KMS-11 (cell line): ENCODE measurements around the gene KLF7.

ENCODE experiments used
- H2AFZ ChIP-seq: fragments of 200-600 bp; sonication (generic); 2 replicates; pipeline ENCODE4 v1.6.1; 2016; ENCODE audit warnings: antibody characterized with exemption, mixed run types, low read depth
- H3K27ac ChIP-seq: fragments of 200-600 bp; sonication (generic); 2 replicates; pipeline ENCODE4 v1.6.1; 2016; ENCODE audit warnings: mild to moderate bottlenecking, mixed run types
- H3K27me3 ChIP-seq: fragments of 200-600 bp; sonication (generic); 2 replicates; pipeline ENCODE4 v1.6.1; 2017; ENCODE audit warnings: mild to moderate bottlenecking, low read depth, mixed run types, moderate library complexity; ENCODE audit not compliant: insufficient read depth
- H3K36me3 ChIP-seq: fragments of 200-600 bp; sonication (generic); 2 replicates; pipeline ENCODE4 v1.6.1; 2017; ENCODE audit warnings: mild to moderate bottlenecking, mixed run types; ENCODE audit not compliant: insufficient read depth
- H3K4me1 ChIP-seq: fragments of 200-600 bp; sonication (generic); 2 replicates; pipeline ENCODE4 v1.6.1; 2016; ENCODE audit warnings: mild to moderate bottlenecking, low read depth, mixed run types; ENCODE audit not compliant: poor library complexity, severe bottlenecking
- H3K4me2 ChIP-seq: fragments of 200-600 bp; sonication (generic); 2 replicates; pipeline ENCODE4 v1.7.0; 2016; ENCODE audit warnings: mild to moderate bottlenecking, mixed run types
- H3K4me3 ChIP-seq: fragments of 200-600 bp; sonication (generic); IDR thresholded peaks from 2 replicates; pipeline ENCODE4 v1.6.1; 2017; ENCODE audit warnings: low read depth, low read length, mixed read lengths; ENCODE audit not compliant: insufficient read depth
- H3K79me2 ChIP-seq: fragments of 200-600 bp; sonication (generic); 2 replicates; pipeline ENCODE4 v1.6.1; 2016; ENCODE audit warnings: low read depth, mixed run types; ENCODE audit not compliant: insufficient read depth
- H3K9ac ChIP-seq: fragments of 200-600 bp; sonication (generic); 2 replicates; pipeline ENCODE4 v1.6.1; 2016; ENCODE audit warnings: mild to moderate bottlenecking, mixed run types
- H4K20me1 ChIP-seq: fragments of 200-600 bp; sonication (generic); 2 replicates; pipeline ENCODE4 v1.6.1; 2016; ENCODE audit warnings: mild to moderate bottlenecking, mixed run types; ENCODE audit not compliant: insufficient read depth
- CTCF ChIP-seq: fragments of 200-600 bp; sonication (generic); conservative IDR thresholded peaks from 2 replicates; pipeline ENCODE4 v1.6.1; 2017; ENCODE audit warnings: low read depth, mild to moderate bottlenecking, antibody characterized with exemption, low read length, moderate library complexity, mixed read lengths

The KLF7 gene

DNA sequence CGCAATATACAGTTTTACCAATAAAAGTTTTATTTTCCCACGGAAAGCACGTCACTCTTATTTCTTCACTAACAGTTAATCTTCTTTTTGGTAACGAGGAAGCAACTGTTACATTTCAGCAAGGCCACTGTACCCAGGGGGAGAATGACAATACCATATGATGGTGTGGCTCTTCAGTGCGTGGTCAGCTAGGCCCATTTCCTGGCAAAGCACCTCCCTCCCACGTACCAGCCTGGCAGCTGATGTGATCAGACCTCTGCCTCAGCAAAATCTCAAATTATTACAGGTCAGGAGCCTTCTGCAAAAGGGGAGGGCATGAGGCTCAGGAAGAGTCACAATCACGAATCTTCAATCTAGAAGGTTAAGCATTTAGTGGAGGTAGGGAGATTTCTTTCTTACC is 55.4 kb downstream of the KLF7 start:
- no peaks in the 10 kb centered on the region for H3K79me2 ChIP-seq
- no peaks in the 10 kb centered on the region for H3K36me3 ChIP-seq
- no peak overlapping the region for H2AFZ ChIP-seq
- H3K4me1 ChIP-seq, result no peaks in the 10 kb centered on the region
- H4K20me1 ChIP-seq, result no peaks in the 10 kb centered on the region
- no peak overlapping the region for H3K27ac ChIP-seq
- TF ChIP-seq CTCF, result no peak
- H3K4me2 ChIP-seq, result no peak overlapping the region
- H3K27me3 ChIP-seq, result no peaks in the 10 kb centered on the region
- no peak overlapping the region for H3K9ac ChIP-seq
- H3K4me3 ChIP-seq, result no peak overlapping the region

DNA sequence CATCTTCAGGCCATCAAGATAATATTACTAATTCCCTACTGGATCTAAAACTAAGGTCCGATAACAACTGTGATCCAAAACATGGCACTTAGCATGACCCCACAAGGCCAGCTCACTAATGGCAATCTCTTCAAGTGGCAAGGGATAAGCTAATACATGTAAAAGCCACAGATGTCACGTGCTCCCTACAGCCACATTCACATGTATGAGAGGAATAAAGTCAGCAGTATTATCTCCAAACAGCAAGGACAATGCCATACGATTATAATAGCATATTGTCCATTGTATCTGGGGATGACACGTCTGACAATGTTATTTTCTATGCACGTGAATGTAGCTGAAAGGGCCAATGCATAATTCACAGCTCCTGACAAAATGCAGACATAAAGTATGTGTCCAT is 56.0 kb downstream of the KLF7 start:
- Histone ChIP-seq H3K27ac (no peak overlapping the region), H2AFZ (no peak overlapping the region), H3K27me3 (no peaks in the 10 kb centered on the region), H3K36me3 (no peaks in the 10 kb centered on the region), H3K79me2 (no peaks in the 10 kb centered on the region), H3K4me3 (no peak overlapping the region), H4K20me1 (no peaks in the 10 kb centered on the region), H3K4me1 (no peaks in the 10 kb centered on the region), H3K4me2 (no peak overlapping the region), H3K9ac (no peak overlapping the region)
- no peak for TF ChIP-seq CTCF

DNA sequence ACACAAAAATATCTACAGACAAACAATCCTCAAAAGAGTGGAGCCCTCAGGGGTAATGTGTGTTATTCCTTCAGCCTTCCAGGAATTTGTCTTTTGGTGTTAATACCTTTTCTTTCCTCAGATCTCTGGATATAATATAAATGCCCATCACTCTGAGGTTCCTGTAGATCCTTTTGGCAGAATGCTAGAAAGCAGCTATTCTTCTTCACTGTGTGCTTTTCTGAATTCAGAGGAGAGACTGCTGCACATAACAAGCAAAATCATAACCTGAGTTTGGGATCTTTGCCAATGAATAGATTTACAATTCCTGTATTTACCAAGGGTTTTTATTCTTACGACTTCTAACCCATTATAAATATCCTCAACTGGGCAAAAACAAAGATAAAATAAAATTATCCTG is 57.3 kb downstream of the KLF7 start:
- Histone ChIP-seq H3K4me2 (no peak overlapping the region), H3K27ac (no peak overlapping the region), H3K36me3 (no peaks in the 10 kb centered on the region), H3K79me2 (no peaks in the 10 kb centered on the region), H3K4me3 (no peak overlapping the region), H2AFZ (no peak overlapping the region), H3K27me3 (no peaks in the 10 kb centered on the region), H4K20me1 (no peaks in the 10 kb centered on the region), H3K4me1 (no peaks in the 10 kb centered on the region), H3K9ac (no peak overlapping the region)
- TF ChIP-seq CTCF, result no peak

- Histone ChIP-seq H2AFZ (no peak overlapping the region), H3K4me1 (no peaks in the 10 kb centered on the region), H3K9ac (no peak overlapping the region), H3K27me3 (no peaks in the 10 kb centered on the region), H3K36me3 (no peaks in the 10 kb centered on the region), H3K4me3 (no peak overlapping the region), H3K27ac (no peak overlapping the region), H3K79me2 (no peaks in the 10 kb centered on the region), H3K4me2 (no peak overlapping the region), H4K20me1 (no peaks in the 10 kb centered on the region)
- no peak for TF ChIP-seq CTCF
Observed at GRCh38 chr2:207107551-207107950, 58.2 kb downstream of the KLF7 start.

DNA sequence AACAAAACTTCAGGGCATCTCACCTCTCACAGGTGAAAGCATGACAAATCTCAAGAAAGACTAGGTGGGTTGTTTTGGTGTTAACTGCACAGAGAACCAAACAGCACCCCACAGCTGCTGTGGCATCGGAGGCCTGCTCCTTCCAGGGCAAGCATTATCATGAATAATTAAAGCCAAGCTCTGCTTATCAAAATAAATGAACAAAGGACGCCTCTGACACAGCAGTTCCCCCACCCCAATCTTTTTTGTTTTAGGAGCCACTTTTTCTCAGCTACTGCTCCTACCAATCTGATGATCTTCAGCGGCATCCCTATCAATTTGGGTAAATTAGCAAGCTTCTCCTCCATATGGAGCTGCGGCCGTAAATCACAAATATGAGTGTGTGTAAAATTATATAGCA is 58.6 kb downstream of the KLF7 start:
- no peaks in the 10 kb centered on the region for H3K4me1 ChIP-seq
- no peak overlapping the region for H3K27ac ChIP-seq
- H2AFZ ChIP-seq, result no peak overlapping the region
- no peak overlapping the region for H3K4me2 ChIP-seq
- no peak overlapping the region for H3K9ac ChIP-seq
- no peaks in the 10 kb centered on the region for H3K79me2 ChIP-seq
- no peaks in the 10 kb centered on the region for H3K36me3 ChIP-seq
- H3K27me3 ChIP-seq, result no peaks in the 10 kb centered on the region
- H4K20me1 ChIP-seq, result no peaks in the 10 kb centered on the region
- H3K4me3 ChIP-seq, result no peak overlapping the region
- TF ChIP-seq CTCF, result no peak
